ENCODE data around the gene C2orf42.
"Not testable (repeated sequence)": the region's sequence is repeated elsewhere in the genome, so short reads cannot be mapped to it uniquely, and the experiment has no call there.

The C2orf42 gene

DNA sequence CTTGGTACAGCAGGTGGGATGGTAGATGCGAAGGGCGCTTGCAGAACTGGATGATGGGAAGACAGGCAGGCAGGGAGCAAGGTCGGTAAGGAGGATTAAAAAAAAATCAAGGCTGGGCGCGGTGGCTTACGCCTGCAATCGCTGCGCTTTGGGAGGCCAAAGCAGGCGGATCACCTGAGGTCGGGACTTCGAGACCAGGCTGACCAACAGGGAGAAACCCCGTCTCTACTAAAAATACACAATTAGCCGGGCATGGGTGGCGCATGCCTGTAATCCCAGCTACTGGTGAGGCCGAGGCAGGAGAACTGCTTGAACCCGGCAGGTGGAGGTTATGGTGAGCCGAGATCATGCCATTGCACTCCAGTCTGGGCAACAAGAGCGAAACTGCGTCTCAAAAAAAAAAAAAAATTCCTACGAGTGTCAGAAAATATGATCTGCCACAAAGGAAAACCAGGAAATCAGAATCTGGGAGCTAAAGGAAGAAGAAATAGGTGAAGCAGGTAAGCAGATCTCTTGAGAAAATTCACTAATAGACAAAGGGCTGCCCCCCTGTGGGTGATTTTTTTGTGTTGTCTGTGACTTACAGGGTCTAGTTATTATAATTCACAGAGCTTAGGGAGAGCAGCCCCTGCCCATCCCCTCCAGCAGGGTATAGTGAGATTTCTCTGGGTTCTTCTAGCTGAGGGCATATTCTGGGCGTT, 46.2 kb downstream of the C2orf42 start:
- DNase-seq (ENCODE audit: low spot score), result no peak
- no peak overlapping the region for H3K27ac ChIP-seq
- TF ChIP-seq, protein P1, sequence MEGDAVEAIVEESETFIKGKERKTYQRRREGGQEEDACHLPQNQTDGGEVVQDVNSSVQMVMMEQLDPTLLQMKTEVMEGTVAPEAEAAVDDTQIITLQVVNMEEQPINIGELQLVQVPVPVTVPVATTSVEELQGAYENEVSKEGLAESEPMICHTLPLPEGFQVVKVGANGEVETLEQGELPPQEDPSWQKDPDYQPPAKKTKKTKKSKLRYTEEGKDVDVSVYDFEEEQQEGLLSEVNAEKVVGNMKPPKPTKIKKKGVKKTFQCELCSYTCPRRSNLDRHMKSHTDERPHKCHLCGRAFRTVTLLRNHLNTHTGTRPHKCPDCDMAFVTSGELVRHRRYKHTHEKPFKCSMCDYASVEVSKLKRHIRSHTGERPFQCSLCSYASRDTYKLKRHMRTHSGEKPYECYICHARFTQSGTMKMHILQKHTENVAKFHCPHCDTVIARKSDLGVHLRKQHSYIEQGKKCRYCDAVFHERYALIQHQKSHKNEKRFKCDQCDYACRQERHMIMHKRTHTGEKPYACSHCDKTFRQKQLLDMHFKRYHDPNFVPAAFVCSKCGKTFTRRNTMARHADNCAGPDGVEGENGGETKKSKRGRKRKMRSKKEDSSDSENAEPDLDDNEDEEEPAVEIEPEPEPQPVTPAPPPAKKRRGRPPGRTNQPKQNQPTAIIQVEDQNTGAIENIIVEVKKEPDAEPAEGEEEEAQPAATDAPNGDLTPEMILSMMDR (IDR thresholded peaks at IDR 0.05), result no peak
- no peak overlapping the region for H3K4me3 ChIP-seq

DNA sequence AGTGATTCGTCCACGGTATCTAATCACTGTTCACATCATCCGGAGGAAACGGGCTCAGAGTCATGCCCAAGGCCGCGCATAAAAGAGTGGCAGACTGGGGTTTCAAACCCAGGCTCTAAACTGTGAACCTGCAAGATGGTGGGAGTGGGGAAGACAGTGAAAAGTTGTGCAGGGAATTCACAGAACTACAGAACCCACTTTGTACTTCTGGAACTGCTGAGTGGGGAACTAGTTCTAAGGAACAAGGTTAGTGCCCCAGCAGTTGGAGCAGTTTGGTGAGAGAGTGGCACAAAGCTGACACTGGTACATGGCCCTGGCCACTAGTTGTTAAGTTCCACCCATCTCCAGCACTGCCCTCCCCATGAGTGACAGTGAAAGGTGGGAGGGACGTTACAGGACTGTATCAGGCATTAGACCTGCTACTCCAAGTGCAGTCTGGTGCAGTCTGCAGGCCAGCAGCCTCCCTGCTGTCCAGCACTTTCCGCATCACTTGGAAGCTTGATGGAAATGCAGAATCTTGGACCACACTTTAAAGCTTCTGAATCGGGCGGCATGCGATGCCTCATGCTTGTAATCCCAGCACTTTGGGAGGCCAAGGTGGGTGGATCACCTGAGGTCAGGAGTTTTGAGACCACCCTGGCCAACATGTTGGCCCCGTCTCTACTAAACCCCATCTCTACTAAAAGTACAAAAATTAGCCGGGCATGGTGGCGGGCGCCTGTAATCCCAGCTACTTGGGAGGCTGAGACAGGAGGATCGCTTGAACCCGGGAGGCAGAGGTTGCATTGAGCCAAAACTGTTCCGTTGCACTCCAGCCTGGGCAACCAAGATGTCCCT, 47.3 kb downstream of the C2orf42 start:
- TF ChIP-seq, protein P1 (IDR thresholded peaks at IDR 0.05), result no peak

DNA sequence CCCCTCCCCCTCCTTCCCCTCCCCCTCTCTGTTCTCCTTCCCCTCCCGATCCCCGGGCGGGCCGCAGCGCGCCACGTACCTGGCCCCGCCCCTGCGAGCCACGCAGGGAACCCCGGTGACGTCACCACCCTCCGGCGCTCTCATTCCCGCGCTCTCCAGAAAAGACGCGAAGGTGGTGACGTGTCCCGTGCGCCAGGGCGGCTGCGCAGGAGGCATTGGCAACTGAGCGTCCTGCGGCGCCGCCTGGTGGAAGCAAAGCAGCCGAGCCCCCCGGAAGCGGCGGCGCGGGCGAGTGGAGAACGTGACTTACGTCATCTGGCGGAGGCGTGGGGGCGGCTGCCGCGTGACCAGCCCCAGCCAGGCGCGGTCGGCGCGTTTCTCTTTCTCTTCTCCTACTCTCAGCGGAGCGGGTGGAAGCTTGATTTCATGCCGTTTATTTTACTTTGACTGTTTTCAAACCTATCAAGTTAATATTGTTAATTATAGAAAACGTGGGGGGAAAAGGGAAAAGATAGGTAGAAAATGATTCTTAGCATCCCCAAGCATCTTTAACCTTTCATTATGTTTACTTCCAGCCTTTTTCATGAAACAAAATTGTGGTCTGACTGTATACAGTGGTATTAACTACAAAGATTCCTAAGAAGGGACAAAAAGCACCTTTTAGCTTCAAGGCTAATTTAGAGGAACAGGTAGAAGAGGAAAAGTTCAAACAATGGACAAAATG, 48.1 kb downstream of the C2orf42 start:
- TF ChIP-seq, protein P1 (IDR thresholded peaks at IDR 0.05), result peak; percentile 96
- H3K4me3 ChIP-seq, result peak overlapping the region; percentile 88
- peak; percentile 100 for DNase-seq (ENCODE audit: low spot score)

More for the DNA sequence above, 47.3 kb downstream of the C2orf42 start:
- H3K27ac ChIP-seq, result peak overlapping the region; percentile 88 to 100
- no peak for DNase-seq (ENCODE audit: low spot score)
- peak overlapping the region; percentile 67 for H3K4me3 ChIP-seq

DNA sequence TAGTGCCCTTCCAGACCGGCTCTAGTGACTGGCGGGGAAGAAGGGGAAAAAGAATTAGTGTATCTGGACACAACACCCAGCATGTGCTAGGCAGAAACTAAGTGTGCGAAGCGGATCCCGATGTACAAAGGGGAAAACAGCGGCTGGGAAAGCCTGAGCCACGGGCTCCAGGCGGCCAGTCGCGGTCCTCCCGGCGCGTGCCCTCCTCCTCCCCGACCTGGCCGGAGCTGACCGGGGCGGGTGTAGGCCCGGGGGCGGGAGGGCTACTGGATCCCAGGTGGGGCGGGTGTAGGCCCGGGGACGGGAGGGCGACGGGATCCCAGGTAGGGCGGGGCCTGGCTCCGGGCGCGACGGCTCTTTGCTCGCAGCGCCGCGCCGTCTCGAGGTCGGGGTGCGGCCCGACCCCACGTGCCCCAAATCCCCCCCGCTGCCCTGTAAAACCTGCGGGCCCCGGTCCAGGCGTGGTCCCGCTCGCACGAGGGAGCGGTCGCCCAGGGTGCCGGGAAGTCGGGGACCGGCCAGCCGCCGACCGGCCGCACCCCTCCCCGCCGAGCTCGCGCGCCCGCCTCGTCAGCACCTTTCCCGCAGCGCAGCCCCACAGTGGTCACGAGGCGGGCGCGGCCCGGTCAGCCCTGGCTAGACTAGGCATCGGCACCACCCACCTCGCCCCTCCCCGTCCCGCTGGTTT, 48.8 kb downstream of the C2orf42 start:
- peak overlapping the region; percentile 88 for H3K4me3 ChIP-seq
- DNase-seq (ENCODE audit: low spot score), result peak; percentile 87
- TF ChIP-seq, protein P1 (IDR thresholded peaks at IDR 0.05), result no peak
- peak overlapping the region; percentile 99 to 100 for H3K27ac ChIP-seq

More for the DNA sequence above, 48.1 kb downstream of the C2orf42 start:
- peak overlapping the region; percentile 99 to 100 for H3K27ac ChIP-seq

DNA sequence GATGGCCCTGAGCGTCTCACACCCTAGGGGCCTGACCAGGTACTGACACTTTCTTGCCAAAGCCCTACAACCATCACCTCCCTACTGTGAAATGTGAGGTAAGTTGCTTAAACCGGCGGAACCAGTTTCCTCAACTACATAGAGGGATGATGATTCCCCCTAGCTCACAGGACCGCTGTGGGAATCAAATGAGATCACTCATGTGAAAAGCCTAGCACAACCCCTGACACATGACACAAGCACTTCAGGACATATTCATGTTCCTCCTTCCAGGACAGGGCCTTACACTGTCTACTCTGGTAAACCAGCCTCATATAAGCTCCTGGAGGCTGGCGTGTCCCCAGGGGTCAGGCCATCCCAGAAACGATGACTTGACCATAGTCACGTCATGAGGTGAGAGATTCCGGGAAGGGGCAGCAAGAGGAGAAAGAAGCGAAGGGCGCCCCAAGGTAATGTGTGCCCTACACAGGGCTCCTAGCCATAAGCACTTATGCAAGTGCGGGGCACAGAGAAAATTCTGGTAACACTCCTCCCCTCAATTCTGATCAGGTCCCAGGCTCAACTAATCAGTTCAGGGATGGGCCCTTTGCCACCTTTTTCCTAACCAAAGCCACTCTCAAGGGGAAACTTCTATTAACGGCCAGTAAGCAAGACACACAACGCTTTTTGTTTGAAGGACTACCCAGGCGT, 49.5 kb downstream of the C2orf42 start:
- TF ChIP-seq, protein P1 (IDR thresholded peaks at IDR 0.05), result no peak
- DNase-seq (ENCODE audit: low spot score), result peak; percentile 84
- peak overlapping the region; percentile 88 for H3K4me3 ChIP-seq
- peak overlapping the region; percentile 99 to 100 for H3K27ac ChIP-seq

DNA sequence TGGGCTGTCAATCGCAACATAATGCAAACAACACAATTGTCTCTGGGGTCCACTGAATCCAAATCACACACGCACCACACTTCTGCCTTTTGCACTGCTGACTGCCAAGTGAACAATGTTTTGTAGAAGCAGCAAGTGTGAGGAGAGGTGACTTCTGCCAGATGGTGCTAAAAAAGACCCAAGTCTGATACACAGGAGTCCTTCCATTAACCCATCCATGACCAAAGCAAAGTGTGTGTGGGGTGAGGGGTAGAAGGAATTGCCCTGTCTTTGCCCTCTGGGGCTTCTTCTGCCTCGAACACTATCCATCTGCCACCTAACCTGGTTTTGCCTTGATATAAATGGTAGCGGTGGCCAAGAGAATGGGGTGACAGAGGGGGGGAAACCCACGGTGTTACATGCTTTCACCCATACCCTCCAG, 50.0 kb downstream of the C2orf42 start:
- DNase-seq (ENCODE audit: low spot score), result no peak
- TF ChIP-seq, protein P1 (IDR thresholded peaks at IDR 0.05), result no peak
- peak overlapping the region; percentile 99 to 100 for H3K27ac ChIP-seq
- peak overlapping the region; percentile 88 for H3K4me3 ChIP-seq

DNA sequence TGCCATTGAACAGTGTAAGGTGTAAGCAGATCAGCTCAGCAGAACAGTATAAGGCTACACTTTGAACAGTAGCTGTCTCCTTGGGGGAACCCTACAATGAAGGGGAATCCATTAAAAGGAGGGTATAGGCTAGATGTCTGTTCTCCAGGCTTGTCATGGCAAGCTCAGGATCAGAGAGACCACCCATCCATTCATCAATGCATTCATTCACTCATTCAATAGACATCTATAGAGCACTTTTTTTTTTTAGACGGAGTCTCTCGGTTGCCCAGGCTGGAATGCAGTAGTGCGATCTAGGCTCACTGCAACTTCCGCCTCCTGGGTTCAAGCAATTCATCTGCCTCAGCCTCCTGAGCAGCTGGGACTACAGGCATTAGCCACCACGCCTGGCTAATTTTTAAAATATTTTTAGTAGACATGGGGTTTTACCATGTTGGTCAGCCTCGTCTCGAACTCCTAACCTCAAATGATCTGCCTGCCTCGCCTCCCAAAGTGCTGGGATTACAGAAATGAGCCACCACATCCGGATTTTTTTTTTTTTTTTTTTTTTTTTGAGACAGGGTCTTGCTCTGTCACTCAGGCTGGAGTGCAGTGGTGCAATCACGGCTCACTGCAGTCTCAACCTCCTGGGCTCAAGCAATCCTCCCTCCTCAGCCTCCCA, 56.4 kb downstream of the C2orf42 start:
- DNase-seq (ENCODE audit: low spot score); H3K4me3 ChIP-seq: not testable (repeated sequence)
- H3K27ac ChIP-seq, result peak overlapping the region; percentile 85 to 90
